Body of pancreas (tissue), 4 donors: ENCODE measurements around the gene RILPL1.

ENCODE experiments used
- POLR2A ChIP-seq, 3 donors: fragments of 450-650 bp; IDR thresholded peaks; one replicate each; pipeline ENCODE4 v1.6.1; 2016; ENCODE audit warnings: antibody characterized with exemption in 3 of 3, mild to moderate bottlenecking in 2 of 3
- TF ChIP-seq, protein P1 (sequence below), 7 experiments: fragments of 450-650 bp in 4 of 7; fragments of 200-600 bp in 3 of 7; sonication (generic) in 3 of 7; IDR thresholded peaks; one replicate each; pipeline ENCODE4 v1.5.1; 2016 to 2019; ENCODE audit warnings: antibody characterized with exemption in 7 of 7

DNA sequence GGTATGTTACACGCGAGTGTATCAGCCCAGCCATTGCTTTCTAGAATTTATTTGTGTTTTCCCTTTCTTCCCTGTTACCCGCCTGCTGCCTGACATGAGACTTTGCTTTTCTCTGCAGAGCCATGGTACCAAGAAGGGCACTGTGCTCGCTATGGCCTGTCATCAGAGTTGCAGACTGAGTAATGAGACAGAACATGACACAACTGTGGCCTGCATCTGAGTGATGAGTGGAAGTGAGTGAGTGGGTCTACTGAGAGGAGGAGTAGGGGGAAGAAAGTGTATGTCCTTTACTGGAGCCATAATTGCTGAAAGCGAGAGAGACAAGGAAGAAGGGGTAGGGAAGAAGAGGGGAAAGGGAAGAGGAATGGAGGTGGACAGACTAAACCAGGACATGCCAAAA is 2.9 kb downstream of the RILPL1 start:
- TF ChIP-seq, protein P1, sequence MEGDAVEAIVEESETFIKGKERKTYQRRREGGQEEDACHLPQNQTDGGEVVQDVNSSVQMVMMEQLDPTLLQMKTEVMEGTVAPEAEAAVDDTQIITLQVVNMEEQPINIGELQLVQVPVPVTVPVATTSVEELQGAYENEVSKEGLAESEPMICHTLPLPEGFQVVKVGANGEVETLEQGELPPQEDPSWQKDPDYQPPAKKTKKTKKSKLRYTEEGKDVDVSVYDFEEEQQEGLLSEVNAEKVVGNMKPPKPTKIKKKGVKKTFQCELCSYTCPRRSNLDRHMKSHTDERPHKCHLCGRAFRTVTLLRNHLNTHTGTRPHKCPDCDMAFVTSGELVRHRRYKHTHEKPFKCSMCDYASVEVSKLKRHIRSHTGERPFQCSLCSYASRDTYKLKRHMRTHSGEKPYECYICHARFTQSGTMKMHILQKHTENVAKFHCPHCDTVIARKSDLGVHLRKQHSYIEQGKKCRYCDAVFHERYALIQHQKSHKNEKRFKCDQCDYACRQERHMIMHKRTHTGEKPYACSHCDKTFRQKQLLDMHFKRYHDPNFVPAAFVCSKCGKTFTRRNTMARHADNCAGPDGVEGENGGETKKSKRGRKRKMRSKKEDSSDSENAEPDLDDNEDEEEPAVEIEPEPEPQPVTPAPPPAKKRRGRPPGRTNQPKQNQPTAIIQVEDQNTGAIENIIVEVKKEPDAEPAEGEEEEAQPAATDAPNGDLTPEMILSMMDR (IDR thresholded peaks at IDR 0.05): no peak
- no peak for TF ChIP-seq POLR2A (IDR thresholded peaks at IDR 0.05)
